HG03095 (cell line): ENCODE measurements around the gene NUDT13.
"Not testable (repeated sequence)": the region's sequence is repeated elsewhere in the genome, so short reads cannot be mapped to it uniquely, and the experiment has no call there.

ENCODE experiments used
- ATAC-seq: cut with Tn5 transposase; IDR thresholded peaks from one replicate; pipeline ENCODE4 v1.9.1; 2021; ENCODE audit warnings: moderate library complexity; ENCODE audit not compliant: unreplicated experiment

Gene NUDT13

DNA sequence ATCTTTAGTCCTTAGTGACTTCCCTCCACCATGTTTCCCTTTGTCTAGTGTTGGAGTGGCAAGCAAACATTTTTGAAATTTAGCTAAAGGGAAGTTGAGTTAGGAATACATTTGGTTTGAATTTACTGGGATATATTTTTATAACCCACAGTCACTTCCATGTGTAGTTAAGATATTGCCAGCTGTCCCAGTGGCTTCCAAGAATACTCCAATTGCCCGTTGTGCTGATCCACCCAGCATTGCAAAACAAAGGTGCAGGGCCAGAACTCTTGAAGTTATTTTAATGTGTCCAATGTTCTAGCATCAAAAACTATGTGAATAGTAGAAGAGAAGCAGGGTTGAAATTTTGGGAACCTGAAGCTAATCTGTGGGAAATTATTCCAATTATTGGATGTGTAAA, 11.1 kb upstream of the NUDT13 start:
- ATAC-seq = no peak

GRCh38 chr10:73106301-73106700, 4.0 kb upstream of the NUDT13 start:
- ATAC-seq = no peak

DNA sequence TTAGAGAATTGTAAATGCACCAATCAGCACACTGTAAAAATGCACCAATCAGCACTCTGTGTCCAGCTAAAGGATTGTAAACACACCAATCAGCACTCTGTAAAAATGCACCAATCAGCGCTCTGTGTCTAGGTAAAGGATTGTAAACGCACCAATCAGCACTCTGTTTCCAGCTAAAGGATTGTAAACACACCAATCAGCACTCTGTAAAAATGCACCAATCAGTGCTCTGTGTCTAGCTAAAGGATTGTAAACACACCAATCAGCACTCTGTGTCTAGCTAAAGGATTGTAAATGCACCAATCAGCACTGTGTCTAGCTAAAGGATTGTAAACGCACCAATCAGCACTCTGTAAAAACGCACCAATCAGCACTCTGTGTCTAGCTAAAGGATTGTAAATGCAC, 1.0 kb upstream of the NUDT13 start:
- ATAC-seq = not testable (repeated sequence)

DNA sequence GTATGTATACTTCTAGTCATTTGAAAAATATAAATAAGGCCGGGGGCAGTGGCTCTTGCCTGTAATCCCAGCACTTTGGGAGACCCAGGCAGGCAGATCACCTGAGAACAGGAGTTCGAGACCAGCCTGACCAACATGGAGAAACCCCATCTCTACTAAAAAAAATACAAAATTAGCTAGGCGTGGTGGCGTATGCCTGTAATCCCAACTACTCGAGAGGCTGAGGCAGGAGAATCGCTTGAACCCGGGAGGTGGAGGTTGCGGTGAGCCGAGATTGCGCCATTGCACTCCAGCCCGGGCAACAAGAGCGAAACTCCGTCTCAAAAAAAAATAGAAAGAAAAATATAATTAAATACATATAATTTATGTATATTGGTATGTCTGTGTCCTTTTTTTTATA, 1.8 kb downstream of the NUDT13 start:
- not testable (repeated sequence) for ATAC-seq

DNA sequence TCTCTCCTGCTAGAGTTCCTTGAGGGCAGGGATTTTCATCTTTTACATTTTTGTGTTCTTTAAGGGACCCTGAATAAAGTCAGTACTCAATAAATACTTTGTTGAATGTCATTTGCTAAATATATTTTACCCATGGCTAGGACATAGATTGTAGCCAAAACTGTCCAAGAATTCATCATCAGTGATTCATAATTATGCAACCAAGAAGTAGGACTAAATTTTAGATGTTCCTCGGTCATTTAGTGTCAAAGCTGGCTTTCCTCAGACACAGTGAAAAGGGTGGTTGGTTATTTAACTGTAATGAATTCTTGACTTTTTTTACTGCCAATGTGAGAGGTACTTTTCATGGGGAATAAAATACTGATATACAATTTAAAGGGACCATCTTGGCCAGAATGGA, 3.3 kb downstream of the NUDT13 start:
- ATAC-seq = no peak

DNA sequence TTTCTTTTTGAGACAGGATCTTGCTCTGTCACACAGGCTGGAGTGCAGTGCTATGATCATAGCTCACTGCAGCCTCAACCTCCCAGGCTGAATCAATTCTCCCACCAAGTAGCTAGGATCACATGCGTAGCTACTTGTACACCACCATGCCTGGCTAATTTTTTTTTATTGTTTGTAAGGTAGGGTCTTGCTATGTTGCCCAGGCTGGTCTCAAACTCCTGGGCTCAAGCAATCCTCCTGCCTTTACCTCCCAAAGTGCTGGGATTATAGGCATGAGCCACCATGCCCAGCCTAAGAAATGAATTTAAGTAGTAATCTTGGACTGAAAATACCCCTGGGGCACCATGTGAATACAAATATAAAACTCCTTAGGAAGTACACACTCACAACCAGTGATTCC, 5.8 kb downstream of the NUDT13 start:
- ATAC-seq = no peak

- ATAC-seq = peak; percentile 87
Measured at GRCh38 chr10:73117976-73118743, 7.9 kb downstream of the NUDT13 start.

DNA sequence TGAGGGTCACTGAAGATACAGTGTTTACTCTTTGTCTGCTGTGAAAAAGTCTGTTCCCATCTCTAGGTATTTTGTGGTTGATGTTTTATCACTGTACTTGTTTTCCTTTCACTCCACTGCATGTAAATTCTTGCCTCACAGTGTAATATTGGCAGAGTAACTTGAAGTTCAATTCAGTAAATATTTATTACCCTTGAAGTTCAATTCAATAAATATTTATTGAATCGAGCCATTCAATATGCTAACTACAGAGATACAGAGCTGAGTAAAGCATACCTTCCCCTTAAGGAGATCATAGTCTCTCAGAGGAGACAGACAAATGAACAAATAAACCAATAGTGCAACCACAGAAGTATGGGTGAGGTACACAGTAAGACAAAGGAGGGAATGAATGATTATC, 9.2 kb downstream of the NUDT13 start:
- no peak for ATAC-seq

DNA sequence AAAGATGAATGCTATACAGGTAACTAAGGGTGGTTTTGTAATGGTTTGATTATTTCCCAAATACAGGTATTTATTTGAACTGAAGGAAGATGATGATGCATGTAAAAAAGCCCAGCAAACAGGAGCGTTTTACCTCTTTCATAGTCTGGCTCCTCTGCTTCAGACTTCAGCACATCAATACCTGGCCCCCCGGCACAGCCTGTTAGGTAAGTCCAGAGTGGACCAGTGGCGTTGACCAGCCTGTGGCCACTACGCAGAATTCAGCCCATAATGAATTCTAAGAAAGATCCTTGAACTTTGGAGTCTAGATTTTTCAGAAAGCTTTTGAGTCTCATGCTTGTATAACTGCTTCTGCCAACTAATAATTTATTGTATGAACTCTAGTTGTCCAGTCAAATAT, 9.7 kb downstream of the NUDT13 start:
- no peak for ATAC-seq

GRCh38 chr10:73126343-73126742, 16.1 kb downstream of the NUDT13 start:
- no peak for ATAC-seq

DNA sequence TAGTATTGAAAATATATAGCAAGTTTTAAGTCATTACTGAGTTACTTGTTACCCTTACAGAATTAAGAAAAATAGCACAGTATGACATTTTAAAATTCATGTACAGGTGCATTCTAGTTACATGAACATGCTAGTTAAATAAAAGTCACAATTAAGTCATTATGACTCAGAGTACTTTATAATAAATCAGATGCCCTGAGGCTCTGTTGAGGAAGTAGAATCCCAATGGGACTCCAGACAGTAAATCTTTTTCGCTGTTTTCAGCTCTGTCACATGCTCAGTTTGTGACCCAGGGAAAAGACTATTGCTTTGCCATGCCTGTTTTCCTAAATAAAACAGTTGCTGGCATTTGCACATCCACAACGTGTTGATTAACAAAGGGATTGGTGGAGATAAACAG, 21.0 kb downstream of the NUDT13 start:
- ATAC-seq = no peak

GRCh38 chr10:73131913-73132686, 21.8 kb downstream of the NUDT13 start:
- no peak for ATAC-seq

DNA sequence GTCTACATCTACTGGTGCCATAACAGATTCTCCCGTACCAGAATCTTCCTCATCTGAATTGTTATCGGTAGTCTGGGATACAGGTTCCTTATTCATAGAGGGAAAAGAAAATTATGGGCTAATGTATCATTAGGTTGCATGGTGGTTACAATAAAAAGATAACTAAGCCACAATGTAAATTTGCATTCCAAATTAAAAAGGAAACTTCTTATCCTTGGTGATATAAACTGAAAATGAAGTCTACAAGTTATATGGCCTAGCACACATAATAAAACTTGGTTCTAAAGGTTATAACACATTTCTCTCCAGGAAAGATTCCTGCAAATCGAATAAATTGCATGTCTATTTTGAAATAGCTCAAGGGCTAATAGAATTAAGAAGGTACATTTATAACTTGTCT, 24.5 kb downstream of the NUDT13 start:
- no peak for ATAC-seq

DNA sequence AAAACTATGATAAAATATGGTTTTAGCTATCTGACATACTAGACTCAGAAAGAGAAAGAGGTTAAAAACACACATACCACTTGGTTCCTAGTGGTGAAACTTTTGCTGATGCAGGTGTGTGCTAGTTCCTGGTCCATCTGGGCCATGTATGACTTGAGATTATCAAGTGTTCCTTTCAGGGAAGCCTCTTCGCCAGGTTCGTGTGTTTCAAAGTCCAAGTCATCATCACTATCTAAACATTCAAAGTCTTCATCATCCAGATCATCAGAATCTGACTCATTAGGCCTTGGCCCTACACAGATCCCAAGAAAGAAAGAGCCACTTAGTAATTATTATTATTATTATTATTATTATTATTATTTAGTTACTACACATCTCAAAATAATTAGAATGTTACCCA, 26.4 kb downstream of the NUDT13 start:
- no peak for ATAC-seq

DNA sequence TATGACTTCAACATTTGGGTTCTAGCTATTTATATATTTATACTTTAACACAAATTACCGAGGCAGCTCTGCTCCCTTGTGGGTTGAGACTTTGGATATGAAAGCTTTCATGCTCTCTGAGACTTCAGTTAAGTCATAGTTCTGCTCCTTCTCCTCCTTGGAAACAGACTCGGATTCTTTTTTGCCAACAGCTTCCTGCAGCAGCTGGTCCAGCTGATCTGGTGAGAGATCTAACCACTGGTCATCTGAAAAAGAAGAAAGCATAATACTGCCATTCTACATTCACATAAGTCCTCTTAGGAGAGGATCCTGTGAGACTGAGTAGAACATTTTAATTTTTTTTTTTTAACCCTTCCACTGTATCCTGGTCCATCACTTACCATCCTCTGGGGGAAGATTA, 29.0 kb downstream of the NUDT13 start:
- no peak for ATAC-seq

- no peak for ATAC-seq
Measured at GRCh38 chr10:73141603-73142002, 31.3 kb downstream of the NUDT13 start.

GRCh38 chr10:73150633-73151413, 40.6 kb downstream of the NUDT13 start:
- not testable (repeated sequence) for ATAC-seq

- no peak for ATAC-seq
Measured at GRCh38 chr10:73152009-73152408, 41.8 kb downstream of the NUDT13 start.

DNA sequence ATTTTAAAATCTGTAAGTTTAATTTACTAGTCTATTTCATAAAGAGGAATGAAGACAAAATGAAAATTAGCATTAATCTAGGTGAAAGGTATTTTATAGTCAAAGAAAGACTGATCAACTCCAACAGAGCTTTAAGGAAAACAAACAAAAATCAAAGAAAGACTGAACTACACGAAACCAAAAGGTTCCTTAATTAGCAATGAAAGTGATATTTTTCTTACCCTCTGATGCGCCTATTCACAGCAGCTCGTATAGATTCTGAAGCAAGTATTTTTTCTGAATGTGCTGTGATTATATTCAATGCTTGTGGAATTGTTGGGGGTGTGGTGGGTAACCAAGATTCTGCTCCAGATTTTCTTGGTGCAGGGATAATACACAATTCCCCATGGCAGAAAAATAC, 45.8 kb downstream of the NUDT13 start:
- ATAC-seq = no peak

- ATAC-seq = no peak
Measured at GRCh38 chr10:73159038-73159648, 48.9 kb downstream of the NUDT13 start.

GRCh38 chr10:73161079-73161478, 50.8 kb downstream of the NUDT13 start:
- no peak for ATAC-seq
